Measurements from ENCODE around the gene NEGR1.

The NEGR1 gene

DNA sequence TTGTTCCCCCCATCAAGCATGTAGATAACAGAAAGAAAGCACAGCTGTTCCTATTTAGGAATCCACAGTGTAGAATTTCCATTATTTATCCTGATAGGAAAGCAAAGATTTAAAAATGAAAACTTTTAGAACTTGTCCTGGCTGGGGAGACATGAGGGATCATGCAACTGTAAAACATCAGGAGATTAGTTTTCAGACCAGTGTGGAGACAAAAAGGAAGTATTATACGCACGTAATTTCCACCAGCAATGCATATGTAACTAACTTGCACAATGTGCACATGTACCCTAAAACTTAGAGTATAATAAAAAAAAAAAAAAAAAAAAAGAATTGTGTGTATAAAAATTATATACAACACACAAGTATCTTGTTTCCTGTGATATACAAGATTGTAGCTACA, 172.4 kb downstream of the NEGR1 start:
- Histone ChIP-seq H3K27me3 (replicated peaks; ENCODE audit: control insufficient read depth, insufficient read depth, low read length) (no peaks in the 10 kb centered on the region), H3K36me3 (ENCODE audit: control insufficient read depth, insufficient read depth, low read length) (no peaks in the 10 kb centered on the region), H3K4me3 (replicated peaks; ENCODE audit: low read depth, low read length) (no peak overlapping the region)
- TF ChIP-seq, protein P1, sequence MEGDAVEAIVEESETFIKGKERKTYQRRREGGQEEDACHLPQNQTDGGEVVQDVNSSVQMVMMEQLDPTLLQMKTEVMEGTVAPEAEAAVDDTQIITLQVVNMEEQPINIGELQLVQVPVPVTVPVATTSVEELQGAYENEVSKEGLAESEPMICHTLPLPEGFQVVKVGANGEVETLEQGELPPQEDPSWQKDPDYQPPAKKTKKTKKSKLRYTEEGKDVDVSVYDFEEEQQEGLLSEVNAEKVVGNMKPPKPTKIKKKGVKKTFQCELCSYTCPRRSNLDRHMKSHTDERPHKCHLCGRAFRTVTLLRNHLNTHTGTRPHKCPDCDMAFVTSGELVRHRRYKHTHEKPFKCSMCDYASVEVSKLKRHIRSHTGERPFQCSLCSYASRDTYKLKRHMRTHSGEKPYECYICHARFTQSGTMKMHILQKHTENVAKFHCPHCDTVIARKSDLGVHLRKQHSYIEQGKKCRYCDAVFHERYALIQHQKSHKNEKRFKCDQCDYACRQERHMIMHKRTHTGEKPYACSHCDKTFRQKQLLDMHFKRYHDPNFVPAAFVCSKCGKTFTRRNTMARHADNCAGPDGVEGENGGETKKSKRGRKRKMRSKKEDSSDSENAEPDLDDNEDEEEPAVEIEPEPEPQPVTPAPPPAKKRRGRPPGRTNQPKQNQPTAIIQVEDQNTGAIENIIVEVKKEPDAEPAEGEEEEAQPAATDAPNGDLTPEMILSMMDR (IDR thresholded peaks at IDR 0.05; ENCODE audit: insufficient read depth, low read length, poor library complexity, severe bottlenecking) = no peak
- DNase-seq (ENCODE audit: extremely low read depth, insufficient read length) = no peak

DNA sequence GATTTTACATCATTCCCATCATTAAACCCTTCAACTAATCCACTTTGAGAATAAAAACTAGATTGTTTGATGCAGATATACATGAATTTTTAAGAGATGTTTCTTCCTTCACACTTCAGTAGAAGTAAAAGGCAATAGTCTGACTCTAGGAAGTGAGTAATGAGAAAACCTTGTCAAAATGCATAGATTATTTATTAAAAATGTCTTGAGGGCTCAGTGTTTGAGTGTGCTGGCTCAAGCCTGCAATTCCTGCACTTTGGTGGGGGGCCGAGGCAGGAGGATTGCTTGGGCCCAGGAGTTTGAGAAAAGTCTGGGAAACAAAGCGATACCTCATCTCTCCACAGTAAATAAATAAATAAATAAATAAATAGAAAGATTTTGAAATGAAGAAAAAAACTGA, 177.1 kb downstream of the NEGR1 start:
- Histone ChIP-seq H3K27me3 (replicated peaks; ENCODE audit: control insufficient read depth, insufficient read depth, low read length) (no peaks in the 10 kb centered on the region), H3K36me3 (ENCODE audit: control insufficient read depth, insufficient read depth, low read length) (no peaks in the 10 kb centered on the region), H3K4me3 (replicated peaks; ENCODE audit: low read depth, low read length) (no peak overlapping the region)
- TF ChIP-seq, protein P1 (IDR thresholded peaks at IDR 0.05; ENCODE audit: insufficient read depth, low read length, poor library complexity, severe bottlenecking) = no peak
- DNase-seq (ENCODE audit: extremely low read depth, insufficient read length) = no peak

DNA sequence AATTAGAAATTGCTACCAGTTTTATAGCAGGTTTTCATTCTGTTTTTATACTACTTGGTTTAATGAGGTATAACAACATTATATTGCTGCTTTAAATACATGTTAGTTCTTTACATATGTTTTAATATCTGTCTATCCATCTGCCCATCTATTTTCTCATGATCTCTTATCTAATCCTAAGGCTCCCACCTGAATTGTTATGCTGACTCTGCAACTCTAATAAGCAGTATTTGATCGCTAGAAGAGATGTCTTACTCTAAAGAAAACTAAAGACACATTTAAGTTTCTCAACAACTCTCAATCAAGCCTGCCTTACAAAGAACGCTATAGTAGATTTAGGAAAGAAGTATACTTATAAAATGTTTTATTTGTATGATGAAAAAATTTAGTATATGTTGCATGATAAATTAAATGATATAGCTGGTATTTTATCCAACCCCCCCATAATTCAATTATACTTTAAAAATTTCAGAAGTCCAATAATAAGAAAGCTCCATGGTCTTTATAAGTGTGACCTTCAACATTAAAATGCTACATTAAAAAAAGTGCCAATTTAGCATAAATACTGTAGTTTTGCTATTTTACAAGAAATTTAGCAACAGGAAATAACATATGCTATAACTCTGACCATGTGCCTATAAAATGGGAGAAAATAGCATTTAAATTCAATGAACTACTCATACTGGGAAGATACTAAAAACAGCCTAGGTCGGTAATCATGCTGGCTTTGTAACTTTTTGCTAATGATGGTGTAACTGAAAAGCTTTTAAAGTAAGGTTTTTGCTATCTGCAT, 180.3 kb downstream of the NEGR1 start:
- no peak for DNase-seq (ENCODE audit: extremely low read depth, insufficient read length)
- TF ChIP-seq, protein P1 (IDR thresholded peaks at IDR 0.05; ENCODE audit: insufficient read depth, low read length, poor library complexity, severe bottlenecking) = no peak
- no peaks in the 10 kb centered on the region for H3K27me3 ChIP-seq (replicated peaks; ENCODE audit: control insufficient read depth, insufficient read depth, low read length)
- no peaks in the 10 kb centered on the region for H3K36me3 ChIP-seq (ENCODE audit: control insufficient read depth, insufficient read depth, low read length)
- no peak overlapping the region for H3K4me3 ChIP-seq (replicated peaks; ENCODE audit: low read depth, low read length)

DNA sequence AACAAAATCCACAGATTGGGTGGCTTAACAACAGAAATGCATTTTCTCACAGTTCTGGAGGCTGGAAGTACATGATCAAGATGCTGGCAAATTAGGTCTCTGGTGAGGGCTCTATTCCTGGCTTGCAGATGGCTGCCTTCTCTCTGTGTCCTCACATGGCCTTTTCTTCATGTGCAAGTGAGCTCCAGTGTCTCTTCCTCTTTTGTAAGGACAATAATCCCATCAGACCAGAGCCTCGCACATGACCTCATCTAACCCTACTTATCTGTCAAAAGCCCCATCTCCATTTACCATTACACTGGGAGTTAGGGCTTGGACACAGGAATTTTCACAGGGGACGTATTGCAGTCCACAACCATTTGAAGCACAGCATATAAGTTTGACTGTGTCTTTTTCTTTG, 181.6 kb downstream of the NEGR1 start:
- Histone ChIP-seq H3K36me3 (ENCODE audit: control insufficient read depth, insufficient read depth, low read length) (no peaks in the 10 kb centered on the region), H3K4me3 (replicated peaks; ENCODE audit: low read depth, low read length) (no peak overlapping the region), H3K27me3 (replicated peaks; ENCODE audit: control insufficient read depth, insufficient read depth, low read length) (no peaks in the 10 kb centered on the region)
- TF ChIP-seq, protein P1 (IDR thresholded peaks at IDR 0.05; ENCODE audit: insufficient read depth, low read length, poor library complexity, severe bottlenecking) = no peak
- DNase-seq (ENCODE audit: extremely low read depth, insufficient read length) = no peak

DNA sequence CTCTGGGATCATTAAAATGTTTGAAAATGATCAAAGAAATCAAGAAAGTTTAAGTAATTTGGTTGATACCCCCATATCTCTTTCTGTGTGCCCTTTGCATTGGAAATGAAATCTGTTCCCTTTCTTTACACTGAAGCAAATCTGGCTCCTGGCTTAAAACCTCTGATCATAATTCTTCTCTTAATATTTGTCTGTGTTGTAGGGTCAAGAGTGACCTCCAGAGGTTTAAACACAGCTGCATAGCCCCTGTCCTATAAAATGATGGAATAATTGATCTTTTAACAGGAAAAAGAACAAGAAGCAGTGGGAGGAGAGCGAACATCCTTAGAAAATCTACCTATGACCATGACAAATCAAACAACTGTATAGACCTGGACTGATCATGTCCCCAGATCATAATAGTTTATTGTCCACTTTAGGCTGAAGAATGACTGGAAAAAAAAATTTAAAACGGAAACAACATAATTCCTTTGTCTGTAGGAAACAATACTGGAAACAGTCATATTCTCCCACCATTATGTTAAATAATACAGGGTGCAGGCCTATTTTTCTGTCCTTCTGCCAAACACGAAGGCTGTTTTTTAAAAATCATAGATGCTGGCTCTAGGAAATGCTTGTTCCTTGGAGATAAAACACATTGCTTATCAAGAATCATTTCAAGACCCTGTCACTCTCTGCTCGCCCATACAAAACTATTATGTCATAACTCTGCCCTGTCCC, 184.3 kb downstream of the NEGR1 start:
- TF ChIP-seq, protein P1 (IDR thresholded peaks at IDR 0.05; ENCODE audit: insufficient read depth, low read length, poor library complexity, severe bottlenecking) = no peak
- no peaks in the 10 kb centered on the region for H3K36me3 ChIP-seq (ENCODE audit: control insufficient read depth, insufficient read depth, low read length)
- H3K4me3 ChIP-seq (replicated peaks; ENCODE audit: low read depth, low read length) = no peak overlapping the region
- DNase-seq (ENCODE audit: extremely low read depth, insufficient read length) = no peak
- H3K27me3 ChIP-seq (replicated peaks; ENCODE audit: control insufficient read depth, insufficient read depth, low read length) = no peaks in the 10 kb centered on the region
